DMS 273 (cell line): Measurements from ENCODE around the gene FAM131B.
A peak's percentile ranks its signal among the peaks of the same experiment; 100 is the strongest.

ENCODE experiments used
- DNase-seq: peaks from one replicate; lab custom pipeline; 2025; ENCODE audit not compliant: unreplicated experiment; lab: John Stamatoyannopoulos, UW

FAM131B gene

DNA sequence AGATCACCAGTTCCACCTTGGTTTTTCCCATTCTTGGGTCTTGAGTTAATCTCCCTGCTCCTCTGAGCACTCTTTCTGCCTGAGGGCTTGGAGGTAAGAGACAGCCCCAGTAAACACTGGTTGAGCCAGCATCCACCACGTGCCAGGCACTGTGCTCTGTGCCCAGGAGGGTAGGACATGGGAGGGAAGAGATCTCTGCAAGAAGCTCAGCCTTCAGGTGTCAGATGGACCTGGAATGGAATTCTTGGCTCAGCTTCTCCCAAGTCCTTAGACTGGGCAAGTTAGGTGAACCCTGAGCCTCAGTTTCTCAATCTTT lies 21.1 kb upstream of the FAM131B start:
- no peak for DNase-seq

DNA sequence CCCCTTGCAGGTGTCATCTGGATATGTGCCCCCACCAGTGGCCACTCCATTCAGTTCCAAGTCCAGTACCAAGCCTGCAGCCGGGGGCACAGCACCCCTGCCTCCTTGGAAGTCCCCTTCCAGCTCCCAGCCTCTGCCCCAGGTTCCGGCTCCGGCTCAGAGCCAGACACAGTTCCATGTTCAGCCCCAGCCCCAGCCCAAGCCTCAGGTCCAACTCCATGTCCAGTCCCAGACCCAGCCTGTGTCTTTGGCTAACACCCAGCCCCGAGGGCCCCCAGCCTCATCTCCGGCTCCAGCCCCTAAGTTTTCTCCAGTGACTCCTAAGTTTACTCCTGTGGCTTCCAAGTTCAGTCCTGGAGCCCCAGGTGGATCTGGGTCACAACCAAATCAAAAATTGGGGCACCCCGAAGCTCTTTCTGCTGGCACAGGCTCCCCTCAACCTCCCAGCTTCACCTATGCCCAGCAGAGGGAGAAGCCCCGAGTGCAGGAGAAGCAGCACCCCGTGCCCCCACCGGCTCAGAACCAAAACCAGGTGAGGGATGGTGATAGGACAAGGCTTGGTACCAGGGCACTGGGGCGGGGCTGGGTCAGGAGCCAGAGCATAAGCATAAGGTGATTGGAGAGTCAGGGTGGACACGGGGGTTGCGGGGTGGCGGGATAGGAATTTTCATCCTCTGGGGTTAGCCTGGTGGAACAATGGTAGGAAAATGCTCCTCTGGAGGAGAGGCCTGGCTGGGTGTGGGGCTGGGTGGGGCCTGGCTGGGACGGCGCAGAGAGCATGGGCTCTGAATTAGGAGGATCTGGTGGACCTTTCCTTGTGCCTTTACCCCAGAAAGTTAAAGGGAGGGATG lies 20.5 kb upstream of the FAM131B start:
- DNase-seq = no peak

DNA sequence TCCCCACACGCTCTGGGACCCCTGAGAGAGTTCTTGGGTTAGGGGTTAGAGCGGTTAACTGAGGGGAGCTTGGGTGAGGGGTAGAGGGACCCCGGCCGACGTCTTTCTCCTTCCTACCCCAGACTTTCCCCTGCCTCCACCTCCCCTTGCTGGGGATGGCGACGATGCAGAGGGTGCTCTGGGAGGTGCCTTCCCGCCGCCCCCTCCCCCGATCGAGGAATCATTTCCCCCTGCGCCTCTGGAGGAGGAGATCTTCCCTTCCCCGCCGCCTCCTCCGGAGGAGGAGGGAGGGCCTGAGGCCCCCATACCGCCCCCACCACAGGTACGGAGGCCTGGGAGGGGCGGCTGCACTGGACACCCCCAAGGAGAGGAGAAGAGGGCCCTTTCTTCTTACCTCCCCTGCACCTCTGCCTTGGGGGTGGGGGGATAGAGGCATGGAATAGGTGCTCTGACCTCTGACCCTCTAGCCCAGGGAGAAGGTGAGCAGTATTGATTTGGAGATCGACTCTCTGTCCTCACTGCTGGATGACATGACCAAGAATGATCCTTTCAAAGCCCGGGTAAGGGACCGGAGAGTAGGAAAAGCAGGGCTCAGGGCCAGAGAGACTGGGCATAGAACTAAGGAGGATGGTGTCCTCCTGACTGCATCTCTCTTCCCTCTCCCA lies 19.7 kb upstream of the FAM131B start:
- no peak for DNase-seq

DNA sequence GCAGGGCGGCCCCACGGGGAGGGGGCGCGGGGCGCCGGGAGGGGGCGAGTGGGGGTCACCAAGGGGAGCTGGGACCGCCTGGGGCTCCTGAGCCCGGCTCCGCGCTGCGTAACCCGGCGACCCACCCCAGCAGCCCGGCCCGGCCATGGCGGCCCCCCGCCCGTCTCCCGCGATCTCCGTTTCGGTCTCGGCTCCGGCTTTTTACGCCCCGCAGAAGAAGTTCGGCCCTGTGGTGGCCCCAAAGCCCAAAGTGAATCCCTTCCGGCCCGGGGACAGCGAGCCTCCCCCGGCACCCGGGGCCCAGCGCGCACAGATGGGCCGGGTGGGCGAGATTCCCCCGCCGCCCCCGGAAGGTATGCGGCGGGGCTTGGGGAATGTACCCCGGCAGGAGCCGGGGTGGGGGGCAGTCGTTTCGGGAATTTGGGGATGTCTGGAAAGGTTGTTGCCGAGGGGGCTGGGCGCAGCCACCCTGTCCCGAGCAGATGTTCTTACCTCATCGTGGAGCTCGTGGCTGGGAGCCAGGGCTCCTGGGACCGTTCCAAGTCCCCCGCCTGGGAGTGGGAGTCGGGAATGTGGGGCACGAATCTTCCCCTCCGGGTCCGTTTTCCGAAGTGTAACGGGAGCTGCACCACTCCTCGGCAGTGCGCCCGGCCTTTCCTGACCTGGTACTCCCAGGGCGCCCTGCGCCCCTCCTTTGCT lies 19.1 kb upstream of the FAM131B start:
- peak; percentile 95 for DNase-seq

DNA sequence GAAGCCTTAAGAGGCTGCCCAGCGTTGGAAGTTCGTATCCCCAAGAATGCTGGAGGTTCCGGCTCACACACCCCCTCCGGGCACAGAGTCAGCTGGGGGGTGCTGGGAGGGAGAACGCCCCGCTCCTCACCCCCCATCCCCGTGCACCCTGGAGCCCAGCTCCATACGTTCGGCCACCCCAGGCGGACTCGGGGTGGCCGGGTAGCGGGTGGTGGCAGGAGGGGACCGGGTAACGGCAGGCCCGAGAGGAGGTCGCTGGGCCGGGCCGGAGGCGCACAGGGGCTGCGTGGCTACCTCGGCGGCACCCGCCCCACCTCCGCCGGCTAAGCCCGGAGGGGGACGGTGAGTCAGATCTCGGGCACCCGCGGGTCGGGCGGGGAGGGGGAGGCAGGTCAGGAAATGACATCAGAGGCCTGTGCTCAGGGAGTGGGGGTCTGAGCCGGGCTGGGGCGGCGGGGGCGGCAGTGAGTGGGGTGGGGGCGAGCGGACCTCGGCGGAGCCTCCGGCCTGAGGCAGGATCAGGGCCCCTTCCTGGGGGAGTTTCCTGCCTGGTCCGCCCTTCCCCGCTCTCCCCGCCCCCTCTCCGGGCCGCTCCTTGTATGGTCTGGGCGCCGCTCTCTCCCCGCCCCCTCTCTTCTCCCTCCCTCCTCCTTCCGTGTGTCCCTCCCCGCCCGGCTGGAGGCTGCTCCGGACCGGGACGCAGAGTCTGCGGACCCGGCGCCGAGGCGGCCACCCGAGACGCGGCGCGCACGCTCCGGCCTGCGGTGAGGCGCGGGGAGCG lies 18.3 kb upstream of the FAM131B start, which contains the start of gene ZYX:
TSS of gene ZYX (plus strand) at position 700 of the 781 bp plus-strand sequence. CDS start 227 bp downstream, outside the sequence.
- peak; percentile 95 for DNase-seq

DNA sequence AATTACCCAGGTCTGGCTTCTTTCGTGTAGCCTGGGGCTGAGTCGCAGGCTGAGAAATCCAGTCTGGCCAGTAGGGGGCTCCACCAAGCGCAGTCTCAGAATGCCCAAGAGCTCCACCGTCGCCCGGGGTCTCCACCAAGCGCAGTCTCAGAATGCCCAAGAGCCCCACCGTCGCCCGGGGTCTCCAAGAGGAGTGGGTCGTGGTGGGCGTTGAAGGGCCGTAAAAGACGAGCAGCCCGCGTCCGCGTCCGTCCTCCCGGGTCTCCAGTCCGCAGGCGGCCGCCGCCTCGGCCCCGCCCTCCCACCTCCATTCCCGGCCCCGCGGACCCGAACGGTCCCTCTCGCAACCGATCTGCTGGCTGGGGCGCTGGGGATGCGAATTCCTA lies 17.7 kb upstream of the FAM131B start:
- peak; percentile 92 for DNase-seq

DNA sequence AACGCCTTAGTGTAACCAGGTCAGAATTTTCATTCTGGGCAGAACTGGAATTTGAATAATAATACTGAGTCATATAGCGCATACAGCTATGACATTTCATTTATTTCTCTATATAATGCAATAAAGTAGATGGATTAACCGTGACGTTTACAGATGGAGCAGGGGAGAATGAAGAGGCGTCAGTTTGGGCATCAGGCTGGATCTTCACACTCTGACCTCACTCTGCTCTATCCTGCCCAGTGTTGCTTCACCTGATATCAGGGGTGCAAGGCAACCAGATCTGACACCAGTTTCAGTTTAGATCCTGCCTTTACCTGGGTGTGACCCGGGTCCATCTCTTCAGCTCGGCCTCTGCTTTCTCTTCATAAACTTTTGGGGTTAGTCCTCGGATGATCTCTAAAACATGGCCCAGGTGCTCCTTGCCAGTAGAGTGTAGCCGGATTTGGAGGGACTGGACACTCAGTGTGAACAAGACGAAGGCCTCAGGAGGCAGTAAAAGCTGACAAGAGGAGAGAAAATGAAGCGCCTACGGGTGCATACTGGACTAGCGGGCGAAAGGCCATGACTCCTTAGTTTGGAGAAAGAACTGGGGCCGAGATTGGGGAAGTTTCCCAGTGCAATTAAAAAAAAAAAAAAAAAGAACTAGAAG lies 17.2 kb upstream of the FAM131B start:
- DNase-seq = no peak

DNA sequence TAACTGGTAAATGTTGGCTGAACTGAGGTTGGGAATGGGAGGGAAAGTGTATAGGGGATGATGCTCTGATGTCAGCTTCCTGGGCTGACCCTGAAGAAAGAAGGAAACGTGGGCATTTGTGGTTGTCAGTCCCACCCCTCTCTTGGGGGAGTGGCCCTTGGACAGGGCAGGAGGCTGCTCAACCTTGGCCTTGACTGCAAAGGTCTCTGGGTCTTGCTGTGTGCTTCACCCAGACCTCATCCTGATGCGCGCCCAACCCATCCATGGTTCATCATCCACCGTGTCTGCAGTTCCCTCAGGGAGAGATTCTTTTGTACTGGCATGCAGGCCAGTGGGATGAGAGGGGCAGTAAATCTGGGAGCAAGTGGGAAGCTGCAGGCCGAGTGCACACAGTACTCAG lies 13.9 kb upstream of the FAM131B start:
- DNase-seq = no peak

DNA sequence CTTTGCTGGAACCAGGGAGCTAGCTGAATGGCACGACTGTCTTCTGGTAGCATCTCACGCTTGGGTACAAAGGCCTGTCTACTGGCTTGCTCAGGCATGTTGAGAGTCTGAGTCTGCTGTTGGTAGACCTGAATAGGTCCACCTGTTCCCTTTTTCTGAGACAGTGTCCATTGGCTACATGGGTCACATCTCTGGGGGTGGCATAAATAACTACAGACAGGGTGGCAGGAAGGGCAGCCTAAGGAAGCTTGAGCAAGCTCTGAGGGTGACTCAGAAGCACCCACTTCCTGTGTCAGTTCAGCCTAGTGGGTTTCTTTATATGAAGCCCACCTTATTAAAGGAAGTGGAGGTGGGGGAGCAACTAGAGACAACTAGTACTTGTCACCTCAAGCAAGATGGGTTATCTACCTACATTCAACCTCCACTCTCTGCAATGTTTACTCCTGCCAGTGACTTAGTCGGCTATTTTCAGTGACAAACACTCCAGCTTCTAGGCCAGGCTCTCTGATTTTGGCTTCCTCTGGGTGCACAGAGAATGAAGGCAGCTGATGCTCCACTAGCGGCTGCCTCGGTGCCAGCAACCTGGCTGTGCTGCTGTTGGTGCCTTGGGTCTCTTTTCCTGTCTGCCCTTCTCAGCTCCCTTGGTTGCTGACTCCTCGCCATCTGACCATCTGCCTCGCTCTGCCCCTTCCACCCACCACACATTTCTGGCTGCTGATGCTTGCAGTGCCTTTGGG lies 13.0 kb upstream of the FAM131B start:
- peak; percentile 57 for DNase-seq

DNA sequence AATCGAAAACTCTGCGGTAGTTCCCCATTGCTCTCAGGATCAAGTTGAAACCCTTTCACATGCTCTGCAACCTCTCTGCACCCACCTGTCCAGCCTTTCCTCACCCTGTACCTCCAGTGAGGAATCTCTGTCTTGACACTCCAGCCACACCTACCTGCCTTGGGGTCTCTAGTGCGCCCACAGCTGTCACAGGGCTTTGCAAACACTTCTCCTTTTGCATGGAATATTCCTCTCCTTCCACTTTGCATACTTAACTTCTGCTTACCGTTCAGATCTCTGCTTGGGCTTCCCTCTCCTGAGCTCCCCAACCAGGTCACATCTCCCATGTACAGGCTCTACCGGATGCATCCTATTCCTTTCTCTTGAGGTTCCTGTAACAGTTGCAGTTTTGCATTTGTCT lies 12.0 kb upstream of the FAM131B start:
- DNase-seq = no peak

DNA sequence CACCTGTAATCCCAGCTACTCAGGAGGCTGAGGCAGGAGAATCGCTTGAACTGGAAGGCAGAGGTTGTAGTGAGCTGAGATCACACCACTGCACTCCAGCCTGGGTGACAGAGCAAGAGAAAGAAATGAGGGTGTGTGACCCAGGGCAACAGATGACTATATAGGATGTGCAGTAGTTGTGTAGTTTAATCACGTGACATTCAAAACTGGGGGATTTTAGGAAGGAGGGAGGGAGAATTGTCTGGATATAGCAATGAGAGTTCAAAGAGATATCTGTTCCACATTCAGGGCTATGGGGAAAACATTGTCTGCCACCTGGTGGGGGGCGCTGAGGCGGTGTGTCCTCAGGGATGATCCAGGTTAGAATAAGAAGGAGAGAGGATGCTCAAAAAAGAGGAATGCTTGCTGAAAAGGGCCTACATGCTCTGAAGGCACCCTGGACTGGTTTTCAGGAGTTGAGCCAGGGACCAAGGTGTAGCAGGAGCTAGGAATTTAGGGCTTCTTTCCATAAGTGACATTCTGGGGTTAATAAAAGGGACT lies 10.8 kb upstream of the FAM131B start:
- DNase-seq = no peak

DNA sequence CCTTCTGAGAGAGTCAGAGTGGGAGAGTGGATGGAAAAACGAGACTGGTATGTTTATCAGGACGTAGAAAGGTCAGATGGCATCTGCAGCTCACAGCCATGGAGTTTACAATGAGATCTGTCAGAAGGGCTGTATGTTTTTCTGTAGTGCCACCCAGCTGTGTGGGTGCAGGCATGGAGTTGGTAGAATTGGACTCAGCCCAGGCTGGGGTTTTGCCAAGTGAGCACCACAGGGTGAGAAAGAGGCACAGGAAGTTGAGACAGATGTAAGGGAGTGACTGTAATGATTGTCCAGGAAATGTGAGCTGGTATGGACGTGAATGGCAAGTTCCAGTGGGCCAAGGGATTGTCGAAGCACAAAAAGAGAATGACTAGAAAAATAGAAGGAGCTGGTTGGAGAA lies 9.6 kb upstream of the FAM131B start:
- peak; percentile 76 for DNase-seq

DNA sequence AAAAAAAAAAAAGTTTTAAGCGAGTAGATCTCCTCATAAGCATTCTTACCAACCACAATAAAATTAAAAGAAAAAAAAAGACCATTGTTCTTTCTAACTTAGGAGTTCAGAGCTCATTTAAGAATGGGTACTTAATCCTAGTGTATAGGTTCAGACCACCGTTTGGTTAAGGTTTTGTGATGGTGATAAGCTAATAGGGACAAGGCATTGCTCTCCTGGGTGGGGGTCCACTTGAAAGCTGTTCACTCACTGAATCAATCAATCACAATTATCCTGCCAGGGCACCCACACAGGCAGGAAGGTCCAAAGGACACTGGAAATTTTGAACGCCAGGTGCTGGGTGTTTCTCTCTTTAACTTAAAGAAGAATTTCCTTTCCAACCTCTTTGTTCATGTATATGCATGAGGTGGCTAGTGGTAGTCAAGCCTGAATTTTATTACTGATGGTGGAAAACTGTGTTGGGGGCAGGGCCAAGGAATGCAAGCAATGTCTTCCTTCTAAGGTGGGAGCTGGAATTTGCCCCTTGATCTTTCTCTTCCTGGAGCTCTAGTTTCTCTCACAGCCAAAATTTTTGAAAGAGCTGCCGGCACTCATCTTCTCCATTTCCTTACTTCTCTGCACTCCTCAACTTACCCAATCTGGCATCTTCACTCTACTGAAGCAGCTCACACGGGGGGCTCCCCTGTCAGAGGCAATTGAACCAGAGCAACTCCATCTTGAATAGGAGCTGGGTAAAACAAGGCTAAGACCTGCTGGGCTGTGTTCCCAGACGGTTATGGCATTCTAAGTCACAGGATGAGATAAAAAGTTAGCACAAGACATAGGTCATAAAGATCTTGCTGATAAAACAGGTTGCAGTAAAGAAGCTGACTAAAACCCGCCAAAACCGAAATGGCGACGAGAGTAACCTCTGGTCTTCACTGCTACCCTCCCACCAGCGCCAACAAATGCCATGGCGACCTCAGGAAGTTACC lies 7.5 kb upstream of the FAM131B start:
- no peak for DNase-seq

DNA sequence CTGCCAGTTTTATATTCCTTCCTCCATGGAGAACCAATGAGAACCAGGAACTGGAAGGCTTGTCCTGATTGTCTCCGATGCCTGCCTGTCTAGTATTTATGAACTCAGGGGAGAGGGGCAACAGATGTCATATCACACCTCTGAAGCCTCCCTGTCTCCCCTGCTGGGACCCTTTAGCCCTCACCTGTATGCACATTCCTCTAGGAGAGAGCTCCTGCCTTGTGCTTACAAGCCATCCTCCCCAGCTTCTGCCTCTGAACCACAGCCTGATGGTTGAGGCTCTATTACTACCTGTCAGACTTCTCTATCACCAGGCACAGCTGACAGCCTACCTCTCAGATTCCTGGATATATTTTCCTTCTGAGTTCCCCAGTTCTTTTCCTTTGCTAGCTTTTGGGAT lies 5.9 kb upstream of the FAM131B start:
- DNase-seq = no peak

DNA sequence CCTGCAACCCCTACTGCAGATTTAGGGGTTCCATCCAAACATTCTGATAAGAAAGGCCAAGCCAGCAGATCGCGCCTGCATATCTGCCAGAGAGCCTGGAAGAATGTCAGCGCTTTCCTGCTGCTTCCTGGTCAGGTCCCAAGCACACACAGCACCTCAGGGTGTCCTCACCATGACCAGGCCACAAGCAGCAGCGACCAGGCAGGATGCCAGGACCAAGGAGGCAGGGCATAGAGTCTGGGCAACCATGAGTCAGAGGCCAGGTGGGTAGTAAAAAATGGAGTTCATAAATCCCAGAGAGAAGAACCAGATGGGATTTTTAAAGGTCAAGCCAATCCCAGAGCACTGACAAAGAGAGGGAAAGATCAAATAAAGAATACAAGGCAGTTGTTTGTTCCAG lies 5.5 kb upstream of the FAM131B start:
- peak; percentile 30 for DNase-seq

DNA sequence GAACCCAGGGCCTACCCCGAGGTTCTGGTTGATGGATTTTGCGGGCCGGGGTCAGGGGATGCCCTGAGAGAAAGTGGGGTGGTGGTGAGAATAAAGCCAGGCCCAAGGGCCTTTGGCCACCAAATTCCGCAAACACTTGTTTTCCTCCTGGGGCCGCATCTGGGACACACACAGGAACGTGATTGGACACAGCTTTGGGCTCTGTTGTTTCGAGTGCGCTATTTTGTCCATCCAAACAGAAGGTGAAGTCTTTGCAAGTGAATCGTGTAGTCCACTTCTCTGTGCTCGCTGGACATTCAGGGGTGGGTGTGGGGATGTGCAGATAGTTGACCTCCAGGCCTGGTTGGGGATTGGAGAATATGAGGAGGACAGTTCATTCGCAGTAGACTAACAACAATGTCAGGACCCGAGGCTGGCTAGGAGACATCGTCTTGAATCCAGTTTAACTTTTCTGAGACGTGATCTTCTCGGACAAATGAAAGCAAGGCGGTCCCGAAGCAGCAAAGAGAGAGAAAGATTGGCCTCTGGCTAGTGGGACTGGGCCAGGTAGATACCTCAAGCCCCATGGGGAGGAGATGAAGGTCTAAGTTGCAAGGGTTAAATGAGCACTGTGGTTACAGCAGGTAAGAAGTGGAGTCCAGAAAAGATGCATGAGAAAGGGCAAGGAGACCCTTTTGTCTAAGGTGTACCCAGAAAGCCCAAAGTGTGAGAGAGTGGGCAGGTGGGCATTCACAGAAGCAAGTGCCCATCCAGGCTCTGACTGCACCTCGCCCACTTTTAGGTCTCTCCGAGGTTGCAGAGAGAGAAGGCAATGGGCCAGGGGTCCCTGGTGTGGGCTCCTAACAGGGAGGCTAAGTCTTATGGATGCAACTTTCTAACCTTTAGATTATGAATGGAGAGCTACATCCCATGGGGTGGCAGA lies 764 bp upstream of the FAM131B start:
- DNase-seq = no peak

DNA sequence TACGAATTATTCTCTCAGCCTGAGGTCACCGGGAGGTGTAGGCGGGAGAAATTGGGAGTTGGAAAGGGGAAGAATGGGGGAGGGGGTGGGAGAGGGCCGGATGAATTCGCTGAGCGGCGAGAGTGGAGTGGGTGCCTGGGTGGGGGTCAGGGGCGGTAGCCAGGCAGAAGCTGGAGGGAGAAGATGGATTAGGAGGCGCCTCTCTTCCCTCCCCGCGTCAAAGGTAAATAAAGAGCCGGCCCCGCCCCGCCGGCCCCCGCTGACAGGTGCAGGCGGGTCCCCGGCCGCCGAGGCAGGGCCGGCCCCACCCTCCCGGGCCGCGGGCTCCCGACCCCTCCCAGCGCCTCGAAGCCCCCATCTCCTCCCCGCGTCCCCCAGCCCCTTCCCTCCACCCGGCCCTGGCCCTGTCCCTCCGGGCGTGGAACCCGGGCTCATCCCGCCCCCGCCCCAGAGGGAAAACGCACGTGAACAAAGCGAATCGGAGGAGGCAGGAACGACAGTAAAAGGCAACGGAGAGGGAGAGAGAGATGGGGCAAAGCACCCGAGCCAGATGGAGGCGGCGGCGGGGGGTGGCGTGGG lies 872 bp downstream of the FAM131B start:
- peak; percentile 42 for DNase-seq
